HEK293 (cell line): ENCODE data around the gene CACYBP.

Experiments used
- MEIS1 ChIP-seq: sonication (generic); formaldehyde crosslinking; IDR thresholded peaks from 2 replicates; pipeline ENCODE4 v1.8.1; 2022; ENCODE audit warnings: missing genetic modification reagents, mild to moderate bottlenecking, borderline replicate concordance
- SP7 ChIP-seq: fragments of 450-650 bp; formaldehyde crosslinking; IDR thresholded peaks from 2 replicates; pipeline ENCODE4 v1.5.1; 2016; ENCODE audit warnings: missing biosample characterization, missing genetic modification characterization
- ZNF155 ChIP-seq: fragments of 450-650 bp; formaldehyde crosslinking; IDR thresholded peaks from 2 replicates; pipeline ENCODE4 v1.5.1; 2016; ENCODE audit warnings: missing biosample characterization, missing genetic modification characterization
- ZNF19 ChIP-seq: fragments of 450-650 bp; formaldehyde crosslinking; IDR thresholded peaks from 2 replicates; pipeline ENCODE4; 2016; ENCODE audit warnings: missing biosample characterization, missing genetic modification characterization, low read depth
- ZNF555 ChIP-seq: fragments of 450-650 bp; formaldehyde crosslinking; conservative IDR thresholded peaks from 2 replicates; pipeline ENCODE4 v1.5.1; 2017; ENCODE audit warnings: missing biosample characterization, mild to moderate bottlenecking, missing genetic modification characterization, inconsistent platforms
- ZNF558 ChIP-seq: fragments of 450-650 bp; formaldehyde crosslinking; IDR thresholded peaks from 2 replicates; pipeline ENCODE4 v1.5.1; 2016; ENCODE audit warnings: missing biosample characterization, missing genetic modification characterization
- ZNF639 ChIP-seq: fragments of 450-650 bp; formaldehyde crosslinking; IDR thresholded peaks from 2 replicates; pipeline ENCODE4 v1.5.1; 2016; ENCODE audit warnings: missing biosample characterization, missing genetic modification characterization
- ZNF707 ChIP-seq: fragments of 450-650 bp; formaldehyde crosslinking; IDR thresholded peaks from 2 replicates; pipeline ENCODE4 v1.5.1; 2016; ENCODE audit warnings: missing biosample characterization, missing genetic modification characterization
- TF ChIP-seq, protein P1 (sequence below): sonication (generic); formaldehyde crosslinking; IDR thresholded peaks from 2 replicates; pipeline ENCODE4 v1.8.1; 2022; ENCODE audit warnings: mild to moderate bottlenecking, moderate library complexity, missing genetic modification reagents
- TF ChIP-seq, protein P2 (sequence below): fragments of 450-650 bp; formaldehyde crosslinking; IDR thresholded peaks from 2 replicates; pipeline ENCODE4 v1.5.1; 2016; ENCODE audit warnings: missing biosample characterization, missing genetic modification characterization
- TF ChIP-seq, protein P3 (sequence below): fragments of 450-650 bp; formaldehyde crosslinking; IDR thresholded peaks from 2 replicates; pipeline ENCODE4 v1.5.1; 2016; ENCODE audit warnings: missing biosample characterization, missing genetic modification characterization

DNA sequence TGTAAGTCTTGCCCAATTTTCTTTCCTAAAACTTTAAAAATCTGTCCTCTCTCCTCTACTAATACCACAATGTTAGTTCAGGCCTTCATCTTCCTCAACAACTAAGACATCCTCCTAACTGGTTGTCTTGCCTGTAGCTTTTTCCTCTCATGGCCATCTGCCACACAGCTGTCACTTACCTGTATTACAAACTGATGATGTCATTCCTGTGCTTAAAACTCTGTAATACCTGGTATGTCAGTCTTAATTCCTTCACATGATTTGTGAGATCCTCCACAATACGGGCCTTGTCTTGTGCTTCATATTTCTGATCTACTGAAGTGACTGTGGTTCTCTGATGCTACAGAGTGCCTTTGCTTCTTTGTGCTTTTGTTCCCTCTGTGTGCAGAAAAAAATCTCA lies 13.7 kb downstream of the CACYBP start:
- TF ChIP-seq, protein P1, sequence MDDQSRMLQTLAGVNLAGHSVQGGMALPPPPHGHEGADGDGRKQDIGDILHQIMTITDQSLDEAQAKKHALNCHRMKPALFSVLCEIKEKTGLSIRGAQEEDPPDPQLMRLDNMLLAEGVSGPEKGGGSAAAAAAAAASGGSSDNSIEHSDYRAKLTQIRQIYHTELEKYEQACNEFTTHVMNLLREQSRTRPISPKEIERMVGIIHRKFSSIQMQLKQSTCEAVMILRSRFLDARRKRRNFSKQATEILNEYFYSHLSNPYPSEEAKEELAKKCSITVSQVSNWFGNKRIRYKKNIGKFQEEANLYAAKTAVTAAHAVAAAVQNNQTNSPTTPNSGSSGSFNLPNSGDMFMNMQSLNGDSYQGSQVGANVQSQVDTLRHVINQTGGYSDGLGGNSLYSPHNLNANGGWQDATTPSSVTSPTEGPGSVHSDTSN (CRISPR knock-in tag) = no peak
- no peak for TF ChIP-seq ZNF155
- no peak for TF ChIP-seq SP7 (tag by site-specific recombination)
- TF ChIP-seq, protein P2, sequence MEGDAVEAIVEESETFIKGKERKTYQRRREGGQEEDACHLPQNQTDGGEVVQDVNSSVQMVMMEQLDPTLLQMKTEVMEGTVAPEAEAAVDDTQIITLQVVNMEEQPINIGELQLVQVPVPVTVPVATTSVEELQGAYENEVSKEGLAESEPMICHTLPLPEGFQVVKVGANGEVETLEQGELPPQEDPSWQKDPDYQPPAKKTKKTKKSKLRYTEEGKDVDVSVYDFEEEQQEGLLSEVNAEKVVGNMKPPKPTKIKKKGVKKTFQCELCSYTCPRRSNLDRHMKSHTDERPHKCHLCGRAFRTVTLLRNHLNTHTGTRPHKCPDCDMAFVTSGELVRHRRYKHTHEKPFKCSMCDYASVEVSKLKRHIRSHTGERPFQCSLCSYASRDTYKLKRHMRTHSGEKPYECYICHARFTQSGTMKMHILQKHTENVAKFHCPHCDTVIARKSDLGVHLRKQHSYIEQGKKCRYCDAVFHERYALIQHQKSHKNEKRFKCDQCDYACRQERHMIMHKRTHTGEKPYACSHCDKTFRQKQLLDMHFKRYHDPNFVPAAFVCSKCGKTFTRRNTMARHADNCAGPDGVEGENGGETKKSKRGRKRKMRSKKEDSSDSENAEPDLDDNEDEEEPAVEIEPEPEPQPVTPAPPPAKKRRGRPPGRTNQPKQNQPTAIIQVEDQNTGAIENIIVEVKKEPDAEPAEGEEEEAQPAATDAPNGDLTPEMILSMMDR (tag by site-specific recombination) = no peak
- no peak for TF ChIP-seq MEIS1 (CRISPR knock-in tag)
- no peak for TF ChIP-seq ZNF639 (tag by site-specific recombination)
- TF ChIP-seq ZNF558 (tag by site-specific recombination) = no peak
- TF ChIP-seq ZNF19 (tag by site-specific recombination) = no peak
- no peak for TF ChIP-seq ZNF555 (tag by site-specific recombination)
- TF ChIP-seq, protein P3, sequence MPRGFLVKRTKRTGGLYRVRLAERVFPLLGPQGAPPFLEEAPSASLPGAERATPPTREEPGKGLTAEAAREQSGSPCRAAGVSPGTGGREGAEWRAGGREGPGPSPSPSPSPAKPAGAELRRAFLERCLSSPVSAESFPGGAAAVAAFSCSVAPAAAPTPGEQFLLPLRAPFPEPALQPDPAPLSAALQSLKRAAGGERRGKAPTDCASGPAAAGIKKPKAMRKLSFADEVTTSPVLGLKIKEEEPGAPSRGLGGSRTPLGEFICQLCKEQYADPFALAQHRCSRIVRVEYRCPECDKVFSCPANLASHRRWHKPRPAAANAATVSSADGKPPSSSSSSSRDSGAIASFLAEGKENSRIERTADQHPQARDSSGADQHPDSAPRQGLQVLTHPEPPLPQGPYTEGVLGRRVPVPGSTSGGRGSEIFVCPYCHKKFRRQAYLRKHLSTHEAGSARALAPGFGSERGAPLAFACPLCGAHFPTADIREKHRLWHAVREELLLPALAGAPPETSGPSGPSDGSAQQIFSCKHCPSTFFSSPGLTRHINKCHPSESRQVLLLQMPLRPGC = no peak
- TF ChIP-seq ZNF707 = no peak
